Activated CD8-positive, alpha-beta memory T cell treated with anti-CD3 and anti-CD28 coated beads for 36 hours (primary cell): ENCODE results near the gene NKAIN4. TPM values are rescaled to one million over a fixed set of nuclear protein-coding genes. Genes with fewer than 3 reads are reported as not detected.
"Not testable (repeated sequence)": the region's sequence is repeated elsewhere in the genome, so short reads cannot be mapped to it uniquely, and the experiment has no call there.

Experiments used
- CTCF ChIA-PET: fragments of 350-600 bp; sonication (Branson Sonifier 250); formaldehyde crosslinking; loops from one replicate; lab custom pipeline; 2021; ENCODE audit warnings: antibody characterized with exemption; lab: Charles Lee
- POLR2A ChIA-PET: fragments of 350-600 bp; sonication (Branson Sonifier 250); formaldehyde crosslinking; loops from one replicate; lab custom pipeline; 2021; ENCODE audit warnings: antibody characterized with exemption; lab: Charles Lee
- total RNA-seq, 2 experiments: library from RNA; stranded (reverse); gene quantifications; one replicate each; pipeline ENCODE4 v1.2.3, GENCODE V29; 2021

NKAIN4 gene
- total RNA-seq, 2 experiments from 2014 or later: not detected

GRCh38 chr20:63264000-63264399 is 9.7 kb upstream of the NKAIN4 start:
- POLR2A ChIA-PET: no interaction called here
- CTCF ChIA-PET: no interaction called here

- ChIA-PET POLR2A (no interaction called here), CTCF (no interaction called here)
These were observed 8.6 kb upstream of the NKAIN4 start for GRCh38 chr20:63262836-63263235.

- ChIA-PET CTCF (no interaction called here), POLR2A (no interaction called here)
These were observed 7.7 kb upstream of the NKAIN4 start for GRCh38 chr20:63261795-63262528.

GRCh38 chr20:63261060-63261794 is 7.0 kb upstream of the NKAIN4 start:
- ChIA-PET POLR2A (no interaction called here), CTCF (interaction anchor here (0.6 kb wide), 1 partner anchor 235 kb away, joined by 4 read pairs; no protein-coding TSS in a partner anchor)

- ChIA-PET CTCF (interaction anchor here (0.6 kb wide), 1 partner anchor 236 kb away, joined by 4 read pairs; no protein-coding TSS in a partner anchor), POLR2A (no interaction called here)
These were observed 6.3 kb upstream of the NKAIN4 start for GRCh38 chr20:63260521-63260920.

GRCh38 chr20:63259734-63260460 is 5.6 kb upstream of the NKAIN4 start:
- POLR2A ChIA-PET: no interaction called here
- CTCF ChIA-PET: no interaction called here

- POLR2A ChIA-PET: no interaction called here
- CTCF ChIA-PET: no interaction called here
These were observed 4.5 kb upstream of the NKAIN4 start for GRCh38 chr20:63258781-63259180.

GRCh38 chr20:63257629-63258028 is 3.4 kb upstream of the NKAIN4 start:
- ChIA-PET CTCF (no interaction called here), POLR2A (no interaction called here)

GRCh38 chr20:63256954-63257353 is 2.7 kb upstream of the NKAIN4 start:
- CTCF ChIA-PET: no interaction called here
- POLR2A ChIA-PET: no interaction called here

GRCh38 chr20:63255931-63256704 is 1.9 kb upstream of the NKAIN4 start:
- ChIA-PET POLR2A (no interaction called here), CTCF (no interaction called here)

- ChIA-PET CTCF (no interaction called here), POLR2A (no interaction called here)
These were observed 532 bp upstream of the NKAIN4 start for GRCh38 chr20:63254606-63255384.

GRCh38 chr20:63253438-63254231 is 628 bp downstream of the NKAIN4 start:
- POLR2A ChIA-PET: no interaction called here
- CTCF ChIA-PET: interaction anchor here (0.8 kb wide), 1 partner anchor 30 kb away, joined by 3 read pairs; no protein-coding TSS in a partner anchor

GRCh38 chr20:63253065-63253437 is 1.2 kb downstream of the NKAIN4 start:
- CTCF ChIA-PET: interaction anchor here (0.8 kb wide), 1 partner anchor 30 kb away, joined by 3 read pairs; no protein-coding TSS in a partner anchor

GRCh38 chr20:63252284-63252711 is 2.0 kb downstream of the NKAIN4 start:
- ChIA-PET POLR2A (interaction anchor here (0.5 kb wide), 1 partner anchor 21 kb away, joined by 3 read pairs; no protein-coding TSS in a partner anchor), CTCF (no interaction called here)

More at GRCh38 chr20:63253065-63253437, 1.2 kb downstream of the NKAIN4 start:
- POLR2A ChIA-PET: no interaction called here

GRCh38 chr20:63251350-63251749 is 2.9 kb downstream of the NKAIN4 start:
- CTCF ChIA-PET, POLR2A ChIA-PET: not testable (repeated sequence)

- CTCF ChIA-PET: no interaction called here
- POLR2A ChIA-PET: no interaction called here
These were observed 4.4 kb downstream of the NKAIN4 start for GRCh38 chr20:63249891-63250290.

GRCh38 chr20:63248835-63249591 is 5.2 kb downstream of the NKAIN4 start:
- ChIA-PET POLR2A (no interaction called here), CTCF (no interaction called here)
